ENCODE measurements around the gene MOXD1. TPM values are rescaled to one million over a fixed set of nuclear protein-coding genes. Genes with fewer than 3 reads are reported as not detected.

Gene MOXD1
- total and polyA plus RNA-seq, 12 donors, result 4.8 to 66.3 (median 41.2) TPM

DNA sequence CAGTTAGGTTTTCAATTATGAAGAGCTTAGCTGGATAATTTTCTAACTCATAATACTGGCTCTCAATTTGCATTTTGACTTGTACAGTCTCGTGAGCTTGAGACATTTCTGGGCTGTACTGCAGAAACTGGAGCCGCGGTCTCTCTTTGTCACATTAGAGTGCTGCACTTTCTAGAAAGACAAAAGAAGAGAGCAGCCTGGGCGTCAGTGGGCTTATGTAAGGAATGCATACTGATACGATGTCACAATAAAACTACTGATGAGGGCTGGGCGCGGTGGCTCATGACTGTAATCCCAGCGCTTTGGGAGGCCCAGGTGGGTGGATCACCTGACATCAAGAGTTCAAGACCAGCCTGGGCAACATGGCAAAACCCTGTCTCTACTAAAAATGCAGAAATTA, 120.8 kb downstream of the MOXD1 start:
- Histone ChIP-seq H3K9me3 (replicated peaks in 1 of 3) (no peaks in the 10 kb centered on the region), H3K4me1 (replicated peaks in 1 of 2) (no peaks in the 10 kb centered on the region), H3K36me3 (replicated peaks in 1 of 2) (no peaks in the 10 kb centered on the region), H3K27ac (no peak overlapping the region), H3K27me3 (peaks cover 8% of the 10 kb centered on the region), H3K4me3 (no peak overlapping the region)
- 87 to 91% (median 89%) methylated on average over 8 of the region's 8 CpGs for WGBS, 4 donors
- DNase-seq, result no peak
- no peak for TF ChIP-seq POLR2A (IDR thresholded peaks at IDR 0.05)
- TF ChIP-seq, protein P1, sequence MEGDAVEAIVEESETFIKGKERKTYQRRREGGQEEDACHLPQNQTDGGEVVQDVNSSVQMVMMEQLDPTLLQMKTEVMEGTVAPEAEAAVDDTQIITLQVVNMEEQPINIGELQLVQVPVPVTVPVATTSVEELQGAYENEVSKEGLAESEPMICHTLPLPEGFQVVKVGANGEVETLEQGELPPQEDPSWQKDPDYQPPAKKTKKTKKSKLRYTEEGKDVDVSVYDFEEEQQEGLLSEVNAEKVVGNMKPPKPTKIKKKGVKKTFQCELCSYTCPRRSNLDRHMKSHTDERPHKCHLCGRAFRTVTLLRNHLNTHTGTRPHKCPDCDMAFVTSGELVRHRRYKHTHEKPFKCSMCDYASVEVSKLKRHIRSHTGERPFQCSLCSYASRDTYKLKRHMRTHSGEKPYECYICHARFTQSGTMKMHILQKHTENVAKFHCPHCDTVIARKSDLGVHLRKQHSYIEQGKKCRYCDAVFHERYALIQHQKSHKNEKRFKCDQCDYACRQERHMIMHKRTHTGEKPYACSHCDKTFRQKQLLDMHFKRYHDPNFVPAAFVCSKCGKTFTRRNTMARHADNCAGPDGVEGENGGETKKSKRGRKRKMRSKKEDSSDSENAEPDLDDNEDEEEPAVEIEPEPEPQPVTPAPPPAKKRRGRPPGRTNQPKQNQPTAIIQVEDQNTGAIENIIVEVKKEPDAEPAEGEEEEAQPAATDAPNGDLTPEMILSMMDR (IDR thresholded peaks at IDR 0.05), result no peak
- intact Hi-C loops (cut with DNase I), result loop anchor here (5.0 kb wide), 1 partner anchor 202 kb away; no protein-coding TSS in a partner anchor

DNA sequence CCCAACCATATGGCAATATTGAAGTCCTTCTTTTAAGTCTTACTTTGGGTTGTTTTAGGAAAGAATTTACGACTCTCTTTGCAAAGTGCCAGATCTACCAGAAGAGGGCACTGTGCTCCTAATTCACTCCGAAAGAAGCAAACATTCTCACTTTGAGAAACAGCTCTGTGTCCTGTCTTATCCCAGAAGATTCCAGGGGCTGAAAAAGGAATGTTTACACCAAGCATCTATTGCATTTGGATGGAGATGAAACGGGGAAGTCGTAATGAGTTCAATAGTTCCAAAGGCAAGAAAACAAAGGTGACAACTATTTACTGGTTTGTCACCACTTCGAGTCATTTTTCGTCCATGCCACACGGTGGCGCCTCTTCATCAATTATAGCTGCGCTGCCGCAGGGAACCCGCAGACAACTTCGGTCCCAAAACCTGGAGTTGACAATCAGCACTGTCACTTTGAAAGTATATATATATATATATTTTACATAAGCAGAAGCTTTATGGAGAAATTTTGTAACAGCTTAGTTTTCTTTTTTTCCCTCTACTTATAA, 121.6 kb downstream of the MOXD1 start:
- DNase-seq, result peak; percentile 57 to 89 (median 72)
- H3K27me3 ChIP-seq, result peaks cover 8% of the 10 kb centered on the region
- no peaks in the 10 kb centered on the region for H3K4me1 ChIP-seq (replicated peaks in 1 of 2)
- peak overlapping the region in 1 of 4 donors; percentile 51 for H3K4me3 ChIP-seq
- no peaks in the 10 kb centered on the region for H3K9me3 ChIP-seq (replicated peaks in 1 of 3)
- 0 to 1% (median 1%) methylated on average over 12 of the region's 12 CpGs for WGBS, 4 donors
- no peak overlapping the region for H3K27ac ChIP-seq
- H3K36me3 ChIP-seq (replicated peaks in 1 of 2), result no peaks in the 10 kb centered on the region
- TF ChIP-seq POLR2A (IDR thresholded peaks at IDR 0.05), result no peak
- TF ChIP-seq, protein P1 (IDR thresholded peaks at IDR 0.05), result peak; percentile 72 to 99 (median 94)
- intact Hi-C loops (cut with DNase I), result loop anchor here (5.0 kb wide), 1 partner anchor 203 kb away; no protein-coding TSS in a partner anchor

DNA sequence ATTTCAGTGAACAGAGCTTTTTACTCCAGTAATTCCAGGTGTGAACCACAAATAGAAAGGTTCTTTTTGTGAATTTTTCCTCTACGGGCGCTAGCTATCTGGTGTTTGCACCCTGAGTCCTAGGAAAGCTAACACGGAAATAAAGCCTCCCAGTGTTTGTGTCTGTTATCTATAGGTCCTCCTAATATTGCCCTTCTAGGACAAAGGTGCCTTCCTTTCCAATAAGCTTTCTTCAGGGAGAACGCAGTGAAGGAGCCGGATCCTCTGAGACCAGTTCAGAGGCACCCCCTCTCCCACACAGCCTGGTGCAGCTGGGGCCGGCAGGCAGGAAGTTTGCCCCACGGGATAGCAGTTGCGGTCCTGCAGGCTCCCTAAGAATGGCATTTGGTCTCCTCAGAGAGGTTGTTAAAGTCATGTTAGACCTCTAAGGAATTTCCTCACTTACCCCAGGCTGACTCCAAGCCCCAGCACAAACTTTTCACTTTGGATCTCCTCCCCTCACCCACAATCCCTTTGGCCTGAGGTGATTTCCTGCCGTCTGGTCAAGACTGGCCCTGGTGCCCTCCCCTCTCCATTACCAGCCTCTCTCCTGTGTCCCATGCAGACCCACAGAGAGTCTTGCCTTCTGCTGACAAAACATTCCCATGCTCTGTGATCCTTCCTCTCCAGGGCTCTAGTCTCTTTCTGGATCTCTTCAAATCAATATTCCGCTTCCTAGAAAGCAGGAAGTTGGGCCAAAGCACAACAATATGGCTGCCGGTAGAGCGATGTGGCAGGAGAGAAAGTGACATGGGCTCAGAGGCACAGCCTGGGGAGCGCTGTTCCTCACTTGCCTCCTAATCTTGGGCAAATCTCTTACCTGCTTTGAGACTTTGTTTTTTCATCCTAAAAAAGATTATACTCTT, 126.0 kb downstream of the MOXD1 start:
- intact Hi-C loops (cut with DNase I), result no loop called here
- no peak overlapping the region for H3K4me3 ChIP-seq
- DNase-seq, result no peak
- WGBS, 4 donors, result 77 to 86% (median 84%) methylated on average over 13 of the region's 13 CpGs
- H3K4me1 ChIP-seq (replicated peaks in 1 of 2), result no peaks in the 10 kb centered on the region
- H3K27ac ChIP-seq, result no peak overlapping the region
- TF ChIP-seq POLR2A (IDR thresholded peaks at IDR 0.05), result no peak
- TF ChIP-seq, protein P1 (IDR thresholded peaks at IDR 0.05), result no peak
- H3K9me3 ChIP-seq (replicated peaks in 1 of 3), result no peaks in the 10 kb centered on the region
- H3K27me3 ChIP-seq, result peaks cover 4% of the 10 kb centered on the region
- no peaks in the 10 kb centered on the region for H3K36me3 ChIP-seq (replicated peaks in 1 of 2)

DNA sequence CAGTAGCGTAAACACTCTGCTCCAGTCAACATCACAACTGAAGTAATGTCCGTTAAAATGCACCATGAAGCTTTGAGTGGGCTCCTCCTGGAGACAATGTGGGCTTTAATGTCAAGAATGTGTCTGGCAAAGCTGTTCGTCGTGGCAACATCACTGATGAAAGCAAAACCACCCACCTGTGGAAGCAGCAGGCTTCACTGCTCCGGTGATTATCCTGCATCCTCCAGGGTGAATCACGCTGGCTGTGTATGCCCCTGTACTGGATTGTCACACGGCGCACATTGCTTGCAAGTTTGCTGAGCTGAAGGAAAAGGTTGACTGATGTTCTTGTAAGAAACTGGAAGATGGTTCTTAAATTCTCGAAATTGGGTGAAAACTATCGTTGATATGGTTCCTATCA, 128.5 kb downstream of the MOXD1 start:
- no peaks in the 10 kb centered on the region for H3K36me3 ChIP-seq (replicated peaks in 1 of 2)
- intact Hi-C loops (cut with DNase I), result no loop called here
- 70 to 80% (median 75%) methylated on average over 9 to 10 of the region's 10 CpGs for WGBS, 4 donors
- no peak for TF ChIP-seq POLR2A (IDR thresholded peaks at IDR 0.05)
- TF ChIP-seq, protein P1 (IDR thresholded peaks at IDR 0.05), result no peak
- H3K27me3 ChIP-seq, result no peaks in the 10 kb centered on the region
- no peak for DNase-seq
- no peaks in the 10 kb centered on the region for H3K4me1 ChIP-seq (replicated peaks in 1 of 2)
- no peaks in the 10 kb centered on the region for H3K9me3 ChIP-seq (replicated peaks in 1 of 3)
- H3K27ac ChIP-seq, result no peak overlapping the region
- H3K4me3 ChIP-seq, result no peak overlapping the region
